ENCODE data around the gene GRIK4.
A peak's percentile ranks its signal among the peaks of the same experiment; 100 is the strongest.

Gene GRIK4

GRCh38 chr11:120710354-120711131 lies 199.0 kb downstream of the GRIK4 start:
- peak; percentile 79 for DNase-seq (ENCODE audit: low read depth)

DNA sequence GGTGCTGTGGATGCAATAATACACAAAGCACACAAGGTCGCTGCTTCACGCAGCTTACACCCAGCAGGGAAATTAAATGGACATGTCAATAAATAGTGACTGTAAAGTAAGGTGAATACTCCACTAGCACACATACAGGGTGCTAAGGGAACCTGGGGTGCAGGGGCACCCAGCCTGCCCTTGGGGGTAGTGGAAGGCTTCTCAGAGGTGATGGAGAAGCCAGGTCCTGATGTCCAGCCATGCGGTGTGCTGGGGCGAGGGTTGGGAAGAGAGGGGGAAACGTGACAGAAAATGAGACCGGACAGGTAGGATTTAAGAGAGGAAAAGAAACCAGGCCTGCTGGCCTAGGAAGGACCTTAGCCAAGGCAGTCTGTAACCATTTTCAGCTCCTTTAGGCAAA lies 200.5 kb downstream of the GRIK4 start:
- DNase-seq (ENCODE audit: low read depth) = no peak

- DNase-seq (ENCODE audit: low read depth) = no peak
Measured at GRCh38 chr11:120712881-120713280, 201.3 kb downstream of the GRIK4 start.

DNA sequence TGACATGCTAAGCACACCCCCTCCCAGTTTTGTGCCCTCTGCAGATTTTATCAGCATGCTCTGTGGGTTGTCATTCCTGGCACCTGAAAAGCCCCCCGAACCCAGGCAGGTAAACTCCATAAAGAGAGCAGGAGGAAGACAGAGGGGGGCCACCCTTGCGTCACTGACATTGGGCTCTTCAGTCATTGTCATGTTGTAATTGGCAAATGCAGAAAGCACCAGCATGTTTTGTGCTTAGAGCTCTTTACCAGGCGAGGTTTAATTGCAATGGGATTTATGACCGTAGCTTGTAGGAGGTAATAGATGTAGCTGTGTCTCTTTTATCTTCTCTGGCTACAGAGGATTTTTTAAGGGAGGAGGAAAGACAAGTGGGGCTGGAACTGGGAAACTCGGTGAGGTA lies 201.7 kb downstream of the GRIK4 start:
- no peak for DNase-seq (ENCODE audit: low read depth)

DNA sequence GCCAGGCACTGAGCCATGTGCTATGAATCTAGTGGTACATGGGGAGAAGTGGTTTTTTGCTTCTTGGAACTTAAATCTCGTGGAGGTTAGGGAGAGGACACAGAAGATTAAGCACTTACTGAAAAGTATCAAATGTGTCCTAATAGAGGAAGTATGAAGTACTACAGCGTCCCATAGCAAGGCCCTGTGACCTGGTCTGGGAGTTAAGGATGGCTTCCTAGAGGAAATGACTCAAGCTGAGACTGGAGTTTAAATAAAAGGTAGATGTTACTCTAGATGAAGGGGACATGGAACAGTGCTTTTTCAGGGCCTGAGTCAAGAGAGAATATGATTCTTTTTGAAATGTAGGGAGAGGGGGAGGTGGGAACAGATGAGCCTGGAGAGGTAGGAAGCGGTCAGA lies 202.9 kb downstream of the GRIK4 start:
- no peak for DNase-seq (ENCODE audit: low read depth)

GRCh38 chr11:120715239-120715638 lies 203.7 kb downstream of the GRIK4 start:
- no peak for DNase-seq (ENCODE audit: low read depth)

DNA sequence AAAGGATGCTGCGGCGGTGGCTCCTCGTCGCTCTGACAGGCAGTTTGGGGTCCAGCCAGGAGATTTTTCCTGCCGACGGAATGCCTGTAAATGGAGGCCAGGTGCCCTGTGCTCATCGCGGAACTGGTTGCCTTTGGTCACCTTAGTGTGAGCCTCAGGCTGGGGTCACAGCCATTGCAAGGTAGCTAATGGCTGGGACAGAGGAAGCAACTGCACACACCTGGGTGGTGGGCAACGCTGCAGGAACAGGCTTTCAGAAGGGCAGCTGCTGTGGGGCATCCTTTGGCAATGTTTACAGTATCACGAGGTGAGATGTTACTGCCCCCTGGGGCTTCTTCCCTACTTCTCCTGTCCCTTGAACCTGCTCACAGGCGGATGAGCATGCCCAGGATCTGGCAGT lies 205.5 kb downstream of the GRIK4 start:
- DNase-seq (ENCODE audit: low read depth) = no peak

- DNase-seq (ENCODE audit: low read depth) = no peak
Measured at GRCh38 chr11:120717623-120718022, 206.1 kb downstream of the GRIK4 start.

- no peak for DNase-seq (ENCODE audit: low read depth)
Measured at GRCh38 chr11:120718171-120718570, 206.6 kb downstream of the GRIK4 start.

DNA sequence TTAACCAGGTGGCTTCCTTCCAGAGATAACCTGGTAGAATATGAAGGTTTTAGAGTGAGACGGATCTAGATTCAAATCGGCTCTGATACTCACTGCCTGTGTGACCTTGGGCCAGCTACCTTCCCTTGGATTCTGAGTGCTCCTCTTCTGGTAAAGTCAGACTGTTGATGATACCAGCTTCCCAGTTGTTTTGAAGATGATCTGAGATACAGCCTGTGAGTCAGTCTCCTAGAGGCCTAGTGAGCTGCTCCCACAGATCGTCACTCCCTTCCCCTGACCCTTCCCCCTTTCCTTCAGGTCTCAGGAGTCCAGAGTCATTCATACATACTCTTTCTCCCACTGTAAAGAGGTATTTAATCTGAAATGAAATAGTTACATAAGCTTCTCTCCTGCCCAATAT lies 207.8 kb downstream of the GRIK4 start:
- peak; percentile 14 for DNase-seq (ENCODE audit: low read depth)

GRCh38 chr11:120720760-120721159 lies 209.2 kb downstream of the GRIK4 start:
- no peak for DNase-seq (ENCODE audit: low read depth)

GRCh38 chr11:120722524-120722923 lies 211.0 kb downstream of the GRIK4 start:
- no peak for DNase-seq (ENCODE audit: low read depth)

DNA sequence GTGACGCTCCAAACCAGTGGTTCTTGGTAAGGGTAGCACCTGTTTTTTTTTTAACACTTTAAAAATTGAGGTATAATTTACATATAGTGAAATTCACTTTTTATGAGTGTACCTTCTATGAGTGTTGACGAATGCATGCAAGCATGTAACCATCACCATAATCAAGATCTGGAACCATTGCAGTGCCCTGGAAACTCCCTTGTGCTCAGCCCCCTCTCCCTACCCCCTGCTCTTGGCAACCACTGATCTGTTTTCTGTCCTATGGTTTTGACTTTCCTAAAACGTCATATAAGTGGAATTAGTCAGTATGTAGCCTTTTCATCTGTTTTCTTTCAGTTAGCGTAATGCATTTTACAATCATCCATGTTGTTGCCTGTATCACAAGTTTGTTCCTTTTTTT lies 212.2 kb downstream of the GRIK4 start:
- DNase-seq (ENCODE audit: low read depth) = no peak

GRCh38 chr11:120727752-120728151 lies 216.2 kb downstream of the GRIK4 start:
- DNase-seq (ENCODE audit: low read depth) = no peak

DNA sequence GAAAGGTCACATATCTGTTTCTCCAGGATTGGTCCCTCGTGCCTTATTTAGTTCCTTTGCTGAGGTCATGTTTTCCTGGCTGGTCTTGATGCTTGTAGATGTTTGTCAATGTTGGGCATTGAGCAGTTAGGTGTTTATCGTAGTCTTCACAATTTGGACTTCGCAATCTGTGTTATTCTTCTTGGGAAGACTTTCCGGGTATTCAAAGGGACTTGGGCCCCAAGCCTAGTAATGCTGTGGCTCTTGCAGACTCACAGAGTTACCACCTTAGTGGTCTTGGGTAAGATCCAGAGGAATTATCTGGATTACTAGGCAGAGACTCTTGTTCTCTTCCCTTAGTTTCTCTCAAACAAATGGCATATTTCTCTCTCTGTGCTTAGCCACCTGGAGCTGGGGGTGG lies 223.5 kb downstream of the GRIK4 start:
- no peak for DNase-seq (ENCODE audit: low read depth)

GRCh38 chr11:120738516-120739046 lies 227.0 kb downstream of the GRIK4 start:
- no peak for DNase-seq (ENCODE audit: low read depth)

- no peak for DNase-seq (ENCODE audit: low read depth)
Measured at GRCh38 chr11:120739780-120740179, 228.2 kb downstream of the GRIK4 start.

DNA sequence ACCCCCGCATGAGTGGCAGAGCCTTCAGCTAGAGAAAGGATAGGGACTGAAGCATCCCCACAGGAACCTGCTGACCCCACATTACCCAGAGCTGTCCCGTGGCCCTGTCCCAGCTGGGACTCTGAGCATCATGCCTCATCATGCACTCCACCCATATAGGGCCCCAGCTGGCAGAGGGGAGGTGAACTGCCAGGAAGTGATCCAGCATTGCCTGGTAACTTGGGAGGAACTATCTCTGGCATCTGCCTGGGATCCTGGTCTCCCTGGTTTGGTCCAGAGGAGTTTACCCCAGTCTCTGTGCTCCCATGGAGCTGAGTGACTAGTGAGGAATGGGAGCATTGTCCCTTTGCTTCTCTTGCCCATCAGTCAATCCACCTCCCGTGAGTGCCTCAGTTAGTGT lies 228.8 kb downstream of the GRIK4 start:
- DNase-seq (ENCODE audit: low read depth) = no peak

GRCh38 chr11:120744016-120744994 lies 232.8 kb downstream of the GRIK4 start:
- no peak for DNase-seq (ENCODE audit: low read depth)

- DNase-seq (ENCODE audit: low read depth) = no peak
Measured at GRCh38 chr11:120746376-120746775, 234.8 kb downstream of the GRIK4 start.

DNA sequence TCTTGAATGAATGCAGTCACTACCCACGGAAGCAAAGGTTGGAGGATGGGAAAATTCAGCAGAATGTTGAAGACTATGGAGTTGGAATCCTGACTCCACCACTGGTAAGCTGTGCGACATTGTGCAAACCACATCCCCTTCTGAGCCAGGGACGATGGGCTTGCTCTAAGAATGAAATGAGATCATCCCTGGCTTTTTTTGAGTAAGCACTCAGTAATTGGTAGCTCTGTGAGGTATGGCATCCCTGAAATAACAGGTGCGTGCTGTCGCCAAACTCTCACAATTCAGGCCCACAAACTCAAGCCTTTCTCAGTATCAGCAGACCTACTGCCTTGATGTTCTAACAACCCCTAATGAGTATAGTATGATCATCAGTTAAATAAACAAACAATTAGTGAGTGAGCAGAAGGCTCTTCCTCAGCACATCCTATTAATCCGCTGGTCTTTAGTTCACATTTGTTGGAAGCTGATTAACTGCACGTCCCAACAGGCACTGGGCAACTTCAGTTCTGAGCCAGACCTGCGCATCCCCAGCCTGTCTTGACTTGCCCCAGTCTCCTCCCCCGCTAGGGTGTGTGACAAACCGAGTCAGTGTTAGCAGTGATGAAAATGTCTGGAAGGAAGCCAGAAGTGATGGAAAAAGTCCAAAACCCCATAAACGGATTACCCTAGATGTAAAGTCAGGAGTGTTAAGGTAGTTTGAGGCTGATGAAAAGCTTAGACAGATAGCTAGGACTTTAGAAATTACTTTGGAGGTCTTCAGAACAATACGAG lies 235.5 kb downstream of the GRIK4 start:
- DNase-seq (ENCODE audit: low read depth) = no peak

All from iris pigment epithelial cell (primary cell).